GM12864 (cell line): ENCODE measurements around the gene RALGPS1.
A peak's percentile ranks its signal among the peaks of the same experiment; 100 is the strongest.

Experiments used
- DNase-seq: peaks from one replicate; pipeline ENCODE4 v3.0.0-alpha.2; 2011; ENCODE audit warnings: low read depth
- H3K4me3 ChIP-seq: 2 replicates; pipeline ENCODE4 v1.5.1; 2011; ENCODE audit warnings: mild to moderate bottlenecking, low read depth, low read length, control low read depth
- CTCF ChIP-seq: IDR thresholded peaks from 2 replicates; pipeline ENCODE4 v1.5.1; 2011; ENCODE audit warnings: low read depth, mild to moderate bottlenecking, moderate library complexity, low read length, control low read depth, inconsistent platforms; ENCODE audit errors: missing control alignments

Gene RALGPS1

GRCh38 chr9:127205952-127206351 lies 291.4 kb downstream of the RALGPS1 start:
- peak; percentile 1 for TF ChIP-seq CTCF
- H3K4me3 ChIP-seq: no peak overlapping the region
- DNase-seq: no peak

GRCh38 chr9:127206666-127207065 lies 292.1 kb downstream of the RALGPS1 start:
- no peak for DNase-seq
- H3K4me3 ChIP-seq: no peak overlapping the region
- TF ChIP-seq CTCF: no peak

- no peak for DNase-seq
- H3K4me3 ChIP-seq: no peak overlapping the region
- TF ChIP-seq CTCF: no peak
Measured at GRCh38 chr9:127207734-127208410, 293.3 kb downstream of the RALGPS1 start.

- H3K4me3 ChIP-seq: no peak overlapping the region
- TF ChIP-seq CTCF: no peak
- no peak for DNase-seq
Measured at GRCh38 chr9:127208416-127208815, 293.8 kb downstream of the RALGPS1 start.

GRCh38 chr9:127209220-127209619 lies 294.6 kb downstream of the RALGPS1 start:
- DNase-seq: no peak
- H3K4me3 ChIP-seq: no peak overlapping the region
- TF ChIP-seq CTCF: no peak

- no peak for DNase-seq
Measured at GRCh38 chr9:127209948-127210640, 295.5 kb downstream of the RALGPS1 start.

More at GRCh38 chr9:127209948-127210640, 295.5 kb downstream of the RALGPS1 start:
- H3K4me3 ChIP-seq: no peak overlapping the region
- TF ChIP-seq CTCF: no peak
